A673 (cell line): ENCODE results near the gene FAM110C.

ENCODE experiments used
- CTCF ChIP-seq: fragments of 300-800, 200-600 bp; sonication (generic); conservative IDR thresholded peaks from 2 replicates; pipeline ENCODE4 v1.5.1; 2017; ENCODE audit warnings: low read depth, mild to moderate bottlenecking, antibody characterized with exemption, low read length, moderate library complexity, mixed read lengths
- EZH2 ChIP-seq: fragments of 200-600 bp; sonication (generic); IDR thresholded peaks from 2 replicates; pipeline ENCODE4 v1.6.1; 2017; ENCODE audit warnings: borderline replicate concordance, low read depth, mild to moderate bottlenecking, mixed read lengths, antibody characterized with exemption, low read length; ENCODE audit not compliant: poor library complexity, severe bottlenecking

- TF ChIP-seq CTCF (no peak), EZH2 (no peak)
These were observed 22.2 kb downstream of the FAM110C start for GRCh38 chr2:24107-24506.
